ENCODE data around the gene ABCB4. TPM values are rescaled to one million over a fixed set of nuclear protein-coding genes. Genes with fewer than 3 reads are reported as not detected.

ABCB4 gene
- total RNA-seq, 1 donor, result 0.81 TPM

DNA sequence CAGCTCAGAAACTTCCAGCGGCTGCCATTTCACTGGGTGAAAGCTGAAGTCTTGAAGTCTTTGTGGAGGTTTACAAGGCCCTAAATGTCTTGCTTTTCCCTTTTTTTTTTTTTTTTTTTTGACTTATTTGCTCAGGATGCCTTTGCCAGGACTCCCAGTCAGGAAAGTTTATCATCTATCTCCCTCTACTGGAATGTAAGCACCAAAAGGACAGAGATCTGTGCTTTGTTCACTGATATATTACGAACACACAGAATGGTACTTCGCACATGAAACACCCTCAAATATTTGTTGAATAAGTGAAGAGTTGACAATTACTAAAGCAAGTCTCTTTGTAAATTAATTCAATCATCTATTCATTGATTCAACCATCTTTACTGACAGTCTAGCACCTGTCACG, 23.2 kb downstream of the ABCB4 start:
- TF ChIP-seq CTCF (IDR thresholded peaks at IDR 0.05; ENCODE audit: insufficient read depth, low read length), result no peak

DNA sequence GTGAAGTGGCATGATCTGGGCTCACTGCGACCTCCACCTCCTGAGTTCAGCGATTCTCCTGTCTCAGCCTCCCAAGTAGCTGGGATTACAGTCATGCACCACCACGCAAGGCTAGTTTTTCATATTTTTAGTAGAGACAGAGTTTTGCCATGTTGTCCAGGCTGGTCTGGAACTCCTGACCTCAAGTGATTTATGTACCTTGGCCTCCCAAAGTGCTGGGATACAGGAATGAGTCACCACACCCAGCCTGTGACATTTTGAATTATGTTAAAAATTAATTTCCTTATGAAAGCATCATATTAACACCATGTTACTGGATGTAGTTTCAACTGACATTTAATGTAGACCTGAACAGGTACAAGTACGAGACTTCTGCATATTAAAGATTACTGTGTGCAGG, 24.3 kb downstream of the ABCB4 start:
- DNase-seq (ENCODE audit: low read depth), result no peak
- H3K4me3 ChIP-seq (ENCODE audit: low read depth, low read length), result no peak overlapping the region
- TF ChIP-seq CTCF (IDR thresholded peaks at IDR 0.05; ENCODE audit: insufficient read depth, low read length), result no peak

More for the DNA sequence above, 23.2 kb downstream of the ABCB4 start:
- no peak for DNase-seq (ENCODE audit: low read depth)
- H3K4me3 ChIP-seq (ENCODE audit: low read depth, low read length), result no peak overlapping the region

DNA sequence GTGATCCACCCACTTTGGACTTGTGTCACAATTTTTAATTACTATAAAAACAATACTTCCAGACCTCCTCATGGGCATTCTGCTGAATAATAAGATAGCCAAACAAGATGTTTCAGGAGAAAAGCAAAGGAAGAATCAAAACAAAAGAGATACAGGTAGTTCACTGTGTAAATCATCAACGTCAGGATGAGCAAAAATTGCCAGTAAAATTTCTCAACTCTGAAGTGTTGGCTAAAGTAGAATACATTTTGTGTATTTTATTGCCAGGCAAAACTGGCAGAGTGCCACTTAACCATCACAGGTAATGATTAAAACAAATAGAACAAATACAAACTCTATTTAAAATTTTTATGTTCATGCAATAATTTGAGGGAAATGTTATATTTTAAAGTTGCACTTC, 24.8 kb downstream of the ABCB4 start:
- no peak overlapping the region for H3K4me3 ChIP-seq (ENCODE audit: low read depth, low read length)
- TF ChIP-seq CTCF (IDR thresholded peaks at IDR 0.05; ENCODE audit: insufficient read depth, low read length), result no peak
- DNase-seq (ENCODE audit: low read depth), result no peak

DNA sequence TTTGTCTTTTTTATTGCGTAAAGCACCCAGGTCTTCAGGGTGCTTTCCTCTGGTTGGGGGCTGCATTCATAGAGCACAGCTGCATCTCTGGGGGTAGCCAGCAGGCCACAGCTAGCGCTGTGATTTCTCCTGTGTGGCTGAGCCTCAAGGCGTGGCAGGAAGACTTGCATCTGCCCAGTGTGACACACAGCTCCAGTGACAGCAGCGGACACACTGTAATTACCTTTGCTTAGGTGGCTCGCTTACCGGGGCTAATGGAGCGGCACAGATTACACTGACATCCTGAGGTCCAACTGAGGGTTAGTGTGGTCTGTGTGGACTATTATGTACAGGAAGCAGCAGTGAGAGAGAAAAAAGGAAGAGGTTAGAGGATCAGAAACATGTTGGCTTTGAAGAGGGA, 27.1 kb downstream of the ABCB4 start:
- no peak for TF ChIP-seq CTCF (IDR thresholded peaks at IDR 0.05; ENCODE audit: insufficient read depth, low read length)
- no peak overlapping the region for H3K4me3 ChIP-seq (ENCODE audit: low read depth, low read length)
- no peak for DNase-seq (ENCODE audit: low read depth)

DNA sequence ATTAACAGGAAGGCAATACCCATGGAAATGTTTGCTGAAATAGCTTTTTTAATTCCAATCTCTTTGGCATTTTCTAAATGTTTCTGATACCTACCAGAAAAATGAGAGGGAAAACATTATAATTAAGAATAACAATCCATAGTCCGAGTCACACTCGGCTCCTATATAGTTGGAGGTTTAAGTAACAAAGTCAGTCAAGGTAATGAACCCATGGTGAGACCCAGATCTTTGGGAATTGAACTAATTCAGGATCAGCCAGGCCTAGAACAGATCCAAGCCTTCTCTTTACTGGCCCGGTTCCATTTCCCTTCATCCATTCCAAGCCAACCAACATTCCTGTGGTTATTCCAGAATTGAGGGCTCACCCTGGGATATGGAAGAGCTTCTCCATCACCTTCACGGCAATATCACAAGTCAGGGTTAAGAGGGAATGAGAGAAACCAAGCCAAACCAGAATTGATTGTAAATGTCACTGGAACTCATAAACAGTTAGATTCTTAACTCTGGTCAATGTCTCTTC, 28.3 kb downstream of the ABCB4 start:
- peak; percentile 21 for DNase-seq (ENCODE audit: low read depth)
- H3K4me3 ChIP-seq (ENCODE audit: low read depth, low read length), result no peak overlapping the region

GRCh38 chr7:87445897-87446296, 29.6 kb downstream of the ABCB4 start:
- no peak for TF ChIP-seq CTCF (IDR thresholded peaks at IDR 0.05; ENCODE audit: insufficient read depth, low read length)

More for the DNA sequence above, 28.3 kb downstream of the ABCB4 start:
- TF ChIP-seq CTCF (IDR thresholded peaks at IDR 0.05; ENCODE audit: insufficient read depth, low read length), result no peak

DNA sequence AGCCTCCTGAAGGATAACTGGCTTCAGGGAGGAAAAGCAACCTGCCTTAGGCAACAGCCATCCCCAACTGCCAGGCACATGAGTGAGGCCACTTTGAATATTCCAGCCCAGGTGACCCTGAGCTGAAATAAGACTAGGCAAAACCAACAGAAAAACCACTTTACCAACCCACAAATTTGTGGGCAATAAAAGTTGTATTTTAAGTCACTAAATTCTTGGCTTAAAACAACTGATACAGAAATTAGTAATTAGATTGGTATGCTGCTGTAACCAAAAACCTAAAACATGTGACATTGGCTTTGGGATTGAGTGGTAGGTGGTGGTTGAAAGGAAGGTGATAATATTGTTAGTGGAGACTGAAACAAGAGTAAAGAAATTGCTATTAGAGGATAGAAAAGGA, 39.9 kb downstream of the ABCB4 start:
- no peak overlapping the region for H3K4me3 ChIP-seq (ENCODE audit: low read depth, low read length)
- DNase-seq (ENCODE audit: low read depth), result no peak
- no peak for TF ChIP-seq CTCF (IDR thresholded peaks at IDR 0.05; ENCODE audit: insufficient read depth, low read length)

More at GRCh38 chr7:87445897-87446296, 29.6 kb downstream of the ABCB4 start:
- no peak for DNase-seq (ENCODE audit: low read depth)
- no peak overlapping the region for H3K4me3 ChIP-seq (ENCODE audit: low read depth, low read length)
